Thymus (tissue), 11 donors: Measurements from ENCODE around the gene SAP30L. TPM values are rescaled to one million over a fixed set of nuclear protein-coding genes. Genes with fewer than 3 reads are reported as not detected.

Source experiments
- DNase-seq, 9 donors: peaks; one replicate each; pipeline ENCODE4 v3.0.0-alpha.2; 2013; ENCODE audit warnings: low spot score in 9 of 9, low read depth in 6 of 9, missing footprints in 1 of 9
- H3K27ac ChIP-seq, 2 donors: one replicate each; pipeline ENCODE4 v1.5.1; 2013; ENCODE audit warnings: control low read depth in 1 of 2, low read depth in 1 of 2, low read length in 1 of 2, mild to moderate bottlenecking in 1 of 2, moderate library complexity in 1 of 2
- H3K27me3 ChIP-seq, 2 donors: one replicate each; pipeline ENCODE4 v1.5.1; 2013; ENCODE audit warnings: low read length in 1 of 2; ENCODE audit not compliant: control insufficient read depth in 2 of 2, insufficient read depth in 1 of 2
- H3K36me3 ChIP-seq, 2 donors: one replicate each; pipeline ENCODE4 v1.5.1; 2013; ENCODE audit warnings: low read length in 1 of 2, mild to moderate bottlenecking in 1 of 2, moderate library complexity in 1 of 2; ENCODE audit not compliant: control insufficient read depth in 2 of 2, insufficient read depth in 2 of 2
- H3K4me1 ChIP-seq, 2 donors: one replicate each; pipeline ENCODE4 v1.5.1; 2013; ENCODE audit warnings: low read length in 2 of 2; ENCODE audit not compliant: control insufficient read depth in 2 of 2, insufficient read depth in 2 of 2
- H3K4me3 ChIP-seq, 2 donors: one replicate each; pipeline ENCODE4 v1.5.1; 2013; ENCODE audit warnings: low read length in 2 of 2, control low read depth in 1 of 2, mild to moderate bottlenecking in 1 of 2
- H3K9me3 ChIP-seq, 2 donors: one replicate each; pipeline ENCODE4 v1.5.1; 2013; ENCODE audit warnings: low read length in 1 of 2, mild to moderate bottlenecking in 1 of 2; ENCODE audit not compliant: control insufficient read depth in 2 of 2, insufficient read depth in 1 of 2
- WGBS: extraction: QIAGEN DNeasy Blood & Tissue Kit; methylation state at CpG from one replicate; pipeline ENCODE4 v1.1.7; 2013; 5-methylcytosine and 5-hydroxymethylcytosine counted together
- polyA plus RNA-seq: library from polyadenylated mRNA; stranded (reverse); fragments of 200-250 nt; gene quantifications from one replicate; pipeline ENCODE4 v1.2.3, GENCODE V29; 2013
- total RNA-seq: library from RNA; stranded (reverse); fragments of 120-200 nt; gene quantifications from one replicate; pipeline ENCODE4 v1.2.4, GENCODE V29; 2013
- donor health status: healthy.

Gene SAP30L
- total and polyA plus RNA-seq, 2 donors = 29.0 to 33.1 TPM

DNA sequence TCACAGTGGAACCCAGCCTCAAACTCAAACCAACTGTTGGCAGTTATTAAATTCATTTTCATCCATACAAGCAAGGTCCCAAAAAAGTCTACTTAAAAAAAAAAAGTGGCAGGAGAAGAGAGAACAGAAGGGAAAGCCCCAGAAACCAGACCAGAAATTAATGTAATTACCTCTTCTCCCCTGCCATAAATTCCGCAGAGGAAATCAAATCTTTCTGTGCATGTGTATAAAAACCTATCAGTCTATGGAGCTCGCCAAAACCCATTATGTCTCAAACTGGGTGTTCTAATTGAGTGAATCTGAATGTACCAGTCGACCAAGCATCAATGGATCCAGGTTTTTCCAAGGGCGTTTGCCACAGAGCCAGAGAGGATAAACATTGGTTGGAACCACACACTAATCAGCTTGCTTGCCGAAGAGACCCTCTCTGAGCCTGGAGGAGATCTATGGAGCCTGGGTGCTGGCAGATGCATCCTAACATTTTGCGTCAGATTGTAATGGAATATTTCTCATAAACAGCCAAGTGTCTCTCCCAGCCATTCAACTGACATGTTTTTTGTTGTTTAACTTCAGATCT is 40.1 kb downstream of the SAP30L start:
- Histone ChIP-seq H3K27me3 (peaks cover 40 to 93% of the 10 kb centered on the region in 2 donors), H3K36me3 (no peaks in the 10 kb centered on the region), H3K4me1 (no peaks in the 10 kb centered on the region), H3K9me3 (no peaks in the 10 kb centered on the region), H3K4me3 (no peak overlapping the region), H3K27ac (no peak overlapping the region)
- 18% methylated on average over 6 of the region's 6 CpGs for WGBS
- no peak for DNase-seq

DNA sequence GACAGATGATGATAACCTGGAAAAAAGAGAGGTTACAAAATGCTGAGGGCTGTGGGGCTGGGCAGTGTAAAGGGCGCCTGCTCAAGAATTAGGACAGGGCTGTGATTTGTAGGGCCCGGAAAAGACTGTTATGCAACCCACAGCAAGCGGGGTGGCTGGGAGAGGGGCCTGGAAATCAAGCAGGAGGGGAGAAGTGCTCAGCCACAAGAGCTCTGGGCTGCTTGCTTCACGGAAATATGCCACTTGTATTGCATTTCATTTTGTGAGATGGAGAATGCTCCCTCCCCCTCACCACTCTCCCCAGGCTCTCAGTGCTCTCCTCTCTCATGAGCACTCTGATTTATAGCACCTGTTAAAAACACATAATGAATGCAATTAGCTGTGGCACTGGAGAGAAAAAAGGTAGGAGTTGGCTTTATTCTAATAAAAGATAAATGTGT is 40.6 kb downstream of the SAP30L start:
- H3K36me3 ChIP-seq = no peaks in the 10 kb centered on the region
- no peak for DNase-seq

GRCh38 chr5:154487541-154487940 is 41.7 kb downstream of the SAP30L start:
- no peak for DNase-seq
- H3K4me3 ChIP-seq = no peak overlapping the region
- no peaks in the 10 kb centered on the region for H3K36me3 ChIP-seq
- H3K27me3 ChIP-seq = peaks cover 30 to 93% of the 10 kb centered on the region in 2 donors
- WGBS = 32% methylated on average over 2 of the region's 2 CpGs
- H3K4me1 ChIP-seq = no peaks in the 10 kb centered on the region
- no peak overlapping the region for H3K27ac ChIP-seq
- no peaks in the 10 kb centered on the region for H3K9me3 ChIP-seq

More for the DNA sequence above, 40.6 kb downstream of the SAP30L start:
- no peak overlapping the region for H3K27ac ChIP-seq
- no peaks in the 10 kb centered on the region for H3K9me3 ChIP-seq
- WGBS = 6% methylated on average over 4 of the region's 4 CpGs
- no peaks in the 10 kb centered on the region for H3K4me1 ChIP-seq
- H3K4me3 ChIP-seq = no peak overlapping the region
- H3K27me3 ChIP-seq = peaks cover 37 to 93% of the 10 kb centered on the region in 2 donors

GRCh38 chr5:154491941-154492340 is 46.1 kb downstream of the SAP30L start:
- WGBS = 91% methylated on average over 2 of the region's 2 CpGs
- no peak for DNase-seq
- Histone ChIP-seq H3K4me1 (no peaks in the 10 kb centered on the region), H3K4me3 (no peak overlapping the region), H3K36me3 (no peaks in the 10 kb centered on the region), H3K9me3 (no peaks in the 10 kb centered on the region), H3K27me3 (peaks cover 17 to 82% of the 10 kb centered on the region in 2 donors), H3K27ac (no peak overlapping the region)

GRCh38 chr5:154493274-154493673 is 47.5 kb downstream of the SAP30L start:
- WGBS = 54% methylated on average over 29 of the region's 29 CpGs
- Histone ChIP-seq H3K4me3 (no peak overlapping the region), H3K36me3 (no peaks in the 10 kb centered on the region), H3K9me3 (no peaks in the 10 kb centered on the region), H3K4me1 (no peaks in the 10 kb centered on the region), H3K27ac (no peak overlapping the region), H3K27me3 (peaks cover 11 to 72% of the 10 kb centered on the region in 2 donors)
- DNase-seq = no peak

GRCh38 chr5:154494036-154494435 is 48.2 kb downstream of the SAP30L start:
- Histone ChIP-seq H3K4me1 (no peaks in the 10 kb centered on the region), H3K4me3 (no peak overlapping the region), H3K36me3 (no peaks in the 10 kb centered on the region), H3K27ac (no peak overlapping the region), H3K9me3 (no peaks in the 10 kb centered on the region), H3K27me3 (peaks cover 11 to 68% of the 10 kb centered on the region in 2 donors)
- no peak for DNase-seq
- 85% methylated on average over 4 of the region's 4 CpGs for WGBS

- no peaks in the 10 kb centered on the region for H3K9me3 ChIP-seq
- H3K27me3 ChIP-seq = peaks cover 6 to 48% of the 10 kb centered on the region in 2 donors
- H3K4me3 ChIP-seq = no peak overlapping the region
- no peak for DNase-seq
- no peaks in the 10 kb centered on the region for H3K36me3 ChIP-seq
- no peak overlapping the region for H3K27ac ChIP-seq
- H3K4me1 ChIP-seq = no peaks in the 10 kb centered on the region
- WGBS = 55% methylated on average over 1 of the region's 1 CpG
Observed at GRCh38 chr5:154498591-154498990, 52.8 kb downstream of the SAP30L start.

GRCh38 chr5:154498994-154499393 is 53.2 kb downstream of the SAP30L start:
- no peak for DNase-seq
- 94% methylated on average over 2 of the region's 2 CpGs for WGBS
- H3K27me3 ChIP-seq = peaks cover 6 to 44% of the 10 kb centered on the region in 2 donors

DNA sequence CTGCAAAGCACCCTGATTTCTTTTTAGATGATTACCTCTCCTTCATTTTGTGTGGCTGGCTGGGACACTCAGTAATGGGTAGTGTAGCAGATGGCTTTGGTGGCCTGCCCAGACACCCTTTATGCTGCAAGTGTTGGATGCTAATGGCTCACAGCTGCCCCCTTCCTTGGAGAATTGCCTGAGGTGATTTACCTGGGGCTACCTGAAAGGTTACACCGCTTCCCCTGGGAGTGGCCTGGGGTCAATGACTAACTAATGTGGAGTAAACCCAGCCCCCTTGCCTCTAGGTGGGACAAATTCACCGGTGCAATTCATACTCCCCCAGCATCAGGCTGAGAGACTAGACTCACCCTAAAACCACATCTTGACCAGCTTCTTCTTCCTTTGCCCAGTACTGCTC is 55.8 kb downstream of the SAP30L start:
- Histone ChIP-seq H3K27ac (no peak overlapping the region), H3K9me3 (no peaks in the 10 kb centered on the region), H3K27me3 (peaks cover 0 to 37% of the 10 kb centered on the region in 2 donors), H3K4me1 (no peaks in the 10 kb centered on the region), H3K4me3 (no peak overlapping the region), H3K36me3 (no peaks in the 10 kb centered on the region)
- 79% methylated on average over 2 of the region's 2 CpGs for WGBS
- no peak for DNase-seq

More at GRCh38 chr5:154498994-154499393, 53.2 kb downstream of the SAP30L start:
- Histone ChIP-seq H3K27ac (no peak overlapping the region), H3K4me1 (no peaks in the 10 kb centered on the region), H3K4me3 (no peak overlapping the region), H3K36me3 (no peaks in the 10 kb centered on the region), H3K9me3 (no peaks in the 10 kb centered on the region)
